ENCODE data around the gene MMP24.
"Not testable (repeated sequence)": the region's sequence is repeated elsewhere in the genome, so short reads cannot be mapped to it uniquely, and the experiment has no call there.

MMP24 gene

GRCh38 chr20:35246723-35247122 is 20.2 kb downstream of the MMP24 start:
- in situ Hi-C loops (cut with HindIII; ENCODE audit: low sequenced_read_pairs), result no loop called here
- H3K4me3 ChIP-seq (ENCODE audit: low read depth, low read length), result no peak overlapping the region
- DNase-seq (ENCODE audit: low read depth), result no peak
- TF ChIP-seq CTCF (IDR thresholded peaks at IDR 0.05; ENCODE audit: low read depth, low read length, missing control alignments), result no peak

DNA sequence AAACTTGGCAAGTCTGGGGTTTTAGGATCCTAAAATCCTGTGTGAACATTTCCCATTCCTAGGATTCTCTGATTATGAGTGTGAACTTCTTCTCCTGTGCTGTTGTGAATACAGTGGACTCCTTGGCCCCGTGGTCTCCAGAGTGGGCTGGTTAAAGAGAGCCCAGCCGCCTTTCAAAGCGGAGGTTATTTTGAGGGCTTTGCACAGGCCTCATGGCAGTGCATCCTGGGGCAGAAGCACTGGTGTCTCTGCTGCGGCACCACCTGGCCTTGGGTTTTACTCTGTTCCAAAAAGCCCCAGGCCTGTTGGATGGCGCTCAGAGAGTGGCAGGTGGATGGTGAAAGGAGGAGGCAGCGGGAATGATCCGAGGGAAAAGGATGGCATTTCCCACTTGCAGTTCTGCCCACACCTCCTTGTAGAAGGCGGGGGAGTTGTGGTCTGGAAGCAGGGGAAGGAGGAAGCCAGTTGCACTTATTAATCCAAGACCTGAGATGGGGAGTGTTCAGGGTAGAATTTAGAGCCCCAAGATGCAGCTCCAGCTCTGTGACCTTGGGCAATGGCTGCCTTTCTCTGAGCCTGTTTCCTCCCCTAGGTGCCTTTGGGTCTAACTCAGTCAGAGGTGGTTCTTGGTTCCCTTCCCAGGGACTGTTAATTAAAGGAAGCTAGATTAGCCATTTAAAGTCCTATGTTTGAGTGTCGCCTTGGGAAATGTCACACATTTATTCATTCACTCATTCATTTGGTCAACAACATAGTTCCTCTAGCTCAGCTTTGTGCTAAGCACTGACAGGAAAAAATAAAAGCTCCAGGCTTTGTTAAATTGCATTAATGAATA is 22.4 kb downstream of the MMP24 start:
- TF ChIP-seq CTCF (IDR thresholded peaks at IDR 0.05; ENCODE audit: low read depth, low read length, missing control alignments), result no peak
- no peak for DNase-seq (ENCODE audit: low read depth)
- in situ Hi-C loops (cut with HindIII; ENCODE audit: low sequenced_read_pairs), result no loop called here

GRCh38 chr20:35251613-35251940 is 25.1 kb downstream of the MMP24 start:
- no peak for TF ChIP-seq CTCF (IDR thresholded peaks at IDR 0.05; ENCODE audit: low read depth, low read length, missing control alignments)
- in situ Hi-C loops (cut with HindIII; ENCODE audit: low sequenced_read_pairs), result no loop called here
- H3K4me3 ChIP-seq (ENCODE audit: low read depth, low read length), result no peak overlapping the region
- no peak for DNase-seq (ENCODE audit: low read depth)

More for the DNA sequence above, 22.4 kb downstream of the MMP24 start:
- H3K4me3 ChIP-seq (ENCODE audit: low read depth, low read length), result no peak overlapping the region

GRCh38 chr20:35252037-35252461 is 25.6 kb downstream of the MMP24 start:
- H3K4me3 ChIP-seq (ENCODE audit: low read depth, low read length), result no peak overlapping the region
- in situ Hi-C loops (cut with HindIII; ENCODE audit: low sequenced_read_pairs), result no loop called here
- DNase-seq (ENCODE audit: low read depth), result no peak
- no peak for TF ChIP-seq CTCF (IDR thresholded peaks at IDR 0.05; ENCODE audit: low read depth, low read length, missing control alignments)

- in situ Hi-C loops (cut with HindIII; ENCODE audit: low sequenced_read_pairs); DNase-seq (ENCODE audit: low read depth): not testable (repeated sequence)
Measured at GRCh38 chr20:35252598-35252997, 26.1 kb downstream of the MMP24 start.

DNA sequence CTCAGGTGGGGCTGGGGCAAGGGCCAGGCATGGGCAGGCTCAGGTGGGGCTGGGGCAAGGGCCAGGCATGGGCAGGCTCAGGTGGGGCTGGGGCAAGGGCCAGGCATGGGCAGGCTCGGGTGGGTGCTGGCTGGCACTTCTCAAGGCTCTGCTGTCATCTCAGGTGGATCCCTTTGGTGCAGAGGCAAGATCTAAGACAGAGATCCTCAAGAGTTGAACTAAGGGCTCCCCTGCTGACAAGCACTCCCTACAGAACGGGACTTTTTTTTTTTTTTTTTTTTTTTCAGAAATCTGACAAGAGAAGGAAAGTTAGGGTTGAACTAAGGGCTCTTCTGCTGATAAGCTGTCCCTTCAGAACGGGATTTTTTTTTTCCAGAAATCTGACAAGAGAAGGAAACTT is 26.5 kb downstream of the MMP24 start:
- H3K4me3 ChIP-seq (ENCODE audit: low read depth, low read length), result no peak overlapping the region
- DNase-seq (ENCODE audit: low read depth), result no peak
- no peak for TF ChIP-seq CTCF (IDR thresholded peaks at IDR 0.05; ENCODE audit: low read depth, low read length, missing control alignments)
- in situ Hi-C loops (cut with HindIII; ENCODE audit: low sequenced_read_pairs), result no loop called here

More at GRCh38 chr20:35252598-35252997, 26.1 kb downstream of the MMP24 start:
- not testable (repeated sequence) for H3K4me3 ChIP-seq (ENCODE audit: low read depth, low read length)

DNA sequence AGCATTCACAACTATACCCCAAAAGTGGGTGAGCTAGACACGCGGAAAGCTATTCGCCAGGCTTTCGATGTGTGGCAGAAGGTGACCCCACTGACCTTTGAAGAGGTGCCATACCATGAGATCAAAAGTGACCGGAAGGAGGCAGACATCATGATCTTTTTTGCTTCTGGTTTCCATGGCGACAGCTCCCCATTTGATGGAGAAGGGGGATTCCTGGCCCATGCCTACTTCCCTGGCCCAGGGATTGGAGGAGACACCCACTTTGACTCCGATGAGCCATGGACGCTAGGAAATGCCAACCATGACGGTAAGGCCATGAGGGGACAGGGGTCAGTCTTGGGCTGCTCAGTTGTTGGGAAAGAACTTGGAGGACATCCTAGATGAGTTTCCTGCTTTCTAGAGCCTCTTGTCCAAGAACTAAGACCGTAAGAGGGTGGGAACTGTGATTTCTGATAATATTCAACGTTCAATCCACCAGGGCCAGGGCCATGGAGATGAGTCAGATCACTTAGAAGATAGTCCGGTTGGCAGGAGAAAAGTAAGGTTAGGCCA is 28.0 kb downstream of the MMP24 start:
- in situ Hi-C loops (cut with HindIII; ENCODE audit: low sequenced_read_pairs), result no loop called here
- H3K4me3 ChIP-seq (ENCODE audit: low read depth, low read length), result no peak overlapping the region
- TF ChIP-seq CTCF (IDR thresholded peaks at IDR 0.05; ENCODE audit: low read depth, low read length, missing control alignments), result no peak
- no peak for DNase-seq (ENCODE audit: low read depth)

All from astrocyte of the cerebellum (primary cell).